ENCODE measurements around the gene GLIPR1L1.

GRCh38 chr12:75361408-75361807, 26.9 kb downstream of the GLIPR1L1 start:
- TF ChIP-seq POLR2AphosphoS5 (IDR thresholded peaks at IDR 0.05; ENCODE audit: borderline replicate concordance, low read depth, low read length) (no peak), EZH2 (IDR thresholded peaks at IDR 0.05) (no peak)
